Activated naive CD4-positive, alpha-beta T cell treated with anti-CD3 and anti-CD28 coated beads for 36 hours (primary cell): ENCODE results near the gene AFF3. TPM values are rescaled to one million over a fixed set of nuclear protein-coding genes. Genes with fewer than 3 reads are reported as not detected.
"Not testable (repeated sequence)": the region's sequence is repeated elsewhere in the genome, so short reads cannot be mapped to it uniquely, and the experiment has no call there.

Experiments used
- CTCF ChIA-PET: fragments of 350-600 bp; sonication (Branson Sonifier 250); formaldehyde crosslinking; loops from one replicate; lab custom pipeline; 2021; ENCODE audit warnings: antibody characterized with exemption; lab: Charles Lee
- DNase-seq: peaks from one replicate; pipeline ENCODE4 v3.0.0-alpha.2; 2020
- H3K27ac Mint-ChIP-seq: one replicate; pipeline ENCODE4 v1.8.0; 2021; ENCODE audit warnings: mild to moderate bottlenecking, mixed read lengths
- H3K27me3 Mint-ChIP-seq: one replicate; pipeline ENCODE4 v1.8.0; 2021; ENCODE audit warnings: low read depth, mixed read lengths
- H3K36me3 Mint-ChIP-seq: one replicate; pipeline ENCODE4 v1.8.0; 2021; ENCODE audit warnings: low read depth, mixed read lengths
- H3K4me1 Mint-ChIP-seq: one replicate; pipeline ENCODE4 v1.8.0; 2021; ENCODE audit warnings: low read depth, mixed read lengths
- H3K4me3 Mint-ChIP-seq: one replicate; pipeline ENCODE4 v1.8.0; 2021; ENCODE audit warnings: mild to moderate bottlenecking, moderate library complexity, mixed read lengths
- H3K9me3 Mint-ChIP-seq: one replicate; pipeline ENCODE4 v1.8.0; 2021; ENCODE audit warnings: mixed read lengths
- intact Hi-C: fragments of 100-400 bp; cut with micrococcal nuclease; formaldehyde crosslinking; loops from one replicate; pipeline ENCODE4 v1.15.1; 2023
- total RNA-seq, 2 experiments: library from RNA; stranded (reverse); gene quantifications; one replicate each; pipeline ENCODE4 v1.2.3, GENCODE V29; 2021

The AFF3 gene
- total RNA-seq, 2 experiments from 2014 or later: 1.5 to 2.1 TPM

- Mint-ChIP-seq H3K36me3 (no peaks in the 10 kb centered on the region), H3K4me3 (no peak overlapping the region), H3K27me3 (no peaks in the 10 kb centered on the region), H3K27ac (no peak overlapping the region), H3K4me1 (no peaks in the 10 kb centered on the region), H3K9me3 (no peaks in the 10 kb centered on the region)
- intact Hi-C loops: no loop called here
- DNase-seq: no peak
- CTCF ChIA-PET: no interaction called here
These were observed 188.6 kb downstream of the AFF3 start for GRCh38 chr2:99953750-99954149.

GRCh38 chr2:99949963-99950362 is 192.4 kb downstream of the AFF3 start:
- Mint-ChIP-seq H3K4me3 (no peak overlapping the region), H3K9me3 (no peaks in the 10 kb centered on the region), H3K27me3 (no peaks in the 10 kb centered on the region), H3K4me1 (no peaks in the 10 kb centered on the region), H3K27ac (no peak overlapping the region), H3K36me3 (no peaks in the 10 kb centered on the region)
- intact Hi-C loops: no loop called here
- CTCF ChIA-PET: no interaction called here
- DNase-seq: no peak

- no peaks in the 10 kb centered on the region for H3K9me3 Mint-ChIP-seq
- intact Hi-C loops: no loop called here
- no peaks in the 10 kb centered on the region for H3K27me3 Mint-ChIP-seq
- H3K36me3 Mint-ChIP-seq: no peaks in the 10 kb centered on the region
- no peaks in the 10 kb centered on the region for H3K4me1 Mint-ChIP-seq
- CTCF ChIA-PET: no interaction called here
- H3K4me3 Mint-ChIP-seq: no peak overlapping the region
- no peak for DNase-seq
- H3K27ac Mint-ChIP-seq: no peak overlapping the region
These were observed 192.9 kb downstream of the AFF3 start for GRCh38 chr2:99949530-99949929.

GRCh38 chr2:99948010-99948409 is 194.4 kb downstream of the AFF3 start:
- H3K4me1 Mint-ChIP-seq: no peaks in the 10 kb centered on the region
- H3K27ac Mint-ChIP-seq: no peak overlapping the region
- H3K4me3 Mint-ChIP-seq: no peak overlapping the region
- no peak for DNase-seq
- intact Hi-C loops: no loop called here
- no peaks in the 10 kb centered on the region for H3K27me3 Mint-ChIP-seq
- H3K36me3 Mint-ChIP-seq: no peaks in the 10 kb centered on the region
- CTCF ChIA-PET: no interaction called here
- H3K9me3 Mint-ChIP-seq: no peaks in the 10 kb centered on the region

- H3K27ac Mint-ChIP-seq, H3K36me3 Mint-ChIP-seq: not testable (repeated sequence)
These were observed 195.0 kb downstream of the AFF3 start for GRCh38 chr2:99947366-99947765.

GRCh38 chr2:99944019-99944418 is 198.4 kb downstream of the AFF3 start:
- no peak overlapping the region for H3K4me3 Mint-ChIP-seq
- no peaks in the 10 kb centered on the region for H3K36me3 Mint-ChIP-seq
- no peaks in the 10 kb centered on the region for H3K4me1 Mint-ChIP-seq
- H3K27me3 Mint-ChIP-seq: no peaks in the 10 kb centered on the region
- CTCF ChIA-PET: no interaction called here
- H3K27ac Mint-ChIP-seq: no peak overlapping the region
- intact Hi-C loops: no loop called here
- no peaks in the 10 kb centered on the region for H3K9me3 Mint-ChIP-seq
- DNase-seq: no peak

More at GRCh38 chr2:99947366-99947765, 195.0 kb downstream of the AFF3 start:
- DNase-seq, H3K4me3 Mint-ChIP-seq, H3K4me1 Mint-ChIP-seq, H3K9me3 Mint-ChIP-seq, H3K27me3 Mint-ChIP-seq, CTCF ChIA-PET, intact Hi-C loops: not testable (repeated sequence)

GRCh38 chr2:99942561-99943347 is 199.6 kb downstream of the AFF3 start:
- CTCF ChIA-PET: no interaction called here
- no peaks in the 10 kb centered on the region for H3K27me3 Mint-ChIP-seq
- DNase-seq: no peak
- no peaks in the 10 kb centered on the region for H3K9me3 Mint-ChIP-seq
- H3K4me3 Mint-ChIP-seq: no peak overlapping the region
- H3K27ac Mint-ChIP-seq: no peak overlapping the region
- H3K4me1 Mint-ChIP-seq: no peaks in the 10 kb centered on the region
- H3K36me3 Mint-ChIP-seq: no peaks in the 10 kb centered on the region
- intact Hi-C loops: no loop called here

- CTCF ChIA-PET: no interaction called here
- H3K36me3 Mint-ChIP-seq: no peaks in the 10 kb centered on the region
- no peak for DNase-seq
- intact Hi-C loops: no loop called here
- no peaks in the 10 kb centered on the region for H3K4me1 Mint-ChIP-seq
- no peaks in the 10 kb centered on the region for H3K9me3 Mint-ChIP-seq
- H3K27me3 Mint-ChIP-seq: no peaks in the 10 kb centered on the region
- H3K27ac Mint-ChIP-seq: no peak overlapping the region
- no peak overlapping the region for H3K4me3 Mint-ChIP-seq
These were observed 201.4 kb downstream of the AFF3 start for GRCh38 chr2:99940963-99941362.

GRCh38 chr2:99939135-99939534 is 203.3 kb downstream of the AFF3 start:
- no peak overlapping the region for H3K4me3 Mint-ChIP-seq
- CTCF ChIA-PET: no interaction called here
- H3K9me3 Mint-ChIP-seq: no peaks in the 10 kb centered on the region

GRCh38 chr2:99938250-99938649 is 204.1 kb downstream of the AFF3 start:
- DNase-seq: no peak
- CTCF ChIA-PET: no interaction called here
- no peaks in the 10 kb centered on the region for H3K9me3 Mint-ChIP-seq
- no peaks in the 10 kb centered on the region for H3K27me3 Mint-ChIP-seq
- no peak overlapping the region for H3K27ac Mint-ChIP-seq
- H3K4me1 Mint-ChIP-seq: no peaks in the 10 kb centered on the region
- H3K36me3 Mint-ChIP-seq: peaks cover 3% of the 10 kb centered on the region
- intact Hi-C loops: no loop called here
- no peak overlapping the region for H3K4me3 Mint-ChIP-seq

More at GRCh38 chr2:99939135-99939534, 203.3 kb downstream of the AFF3 start:
- Mint-ChIP-seq H3K4me1 (no peaks in the 10 kb centered on the region), H3K36me3 (no peaks in the 10 kb centered on the region), H3K27ac (no peak overlapping the region), H3K27me3 (no peaks in the 10 kb centered on the region)
- intact Hi-C loops: no loop called here
- no peak for DNase-seq

GRCh38 chr2:99936065-99936464 is 206.3 kb downstream of the AFF3 start:
- Mint-ChIP-seq H3K27me3 (no peaks in the 10 kb centered on the region), H3K9me3 (no peaks in the 10 kb centered on the region), H3K4me1 (no peaks in the 10 kb centered on the region)

GRCh38 chr2:99935662-99936061 is 206.7 kb downstream of the AFF3 start:
- Mint-ChIP-seq H3K36me3 (peaks cover 3% of the 10 kb centered on the region), H3K4me3 (no peak overlapping the region), H3K9me3 (no peaks in the 10 kb centered on the region), H3K27ac (no peak overlapping the region), H3K4me1 (no peaks in the 10 kb centered on the region), H3K27me3 (no peaks in the 10 kb centered on the region)
- intact Hi-C loops: no loop called here
- DNase-seq: no peak
- CTCF ChIA-PET: no interaction called here

More at GRCh38 chr2:99936065-99936464, 206.3 kb downstream of the AFF3 start:
- DNase-seq: no peak
- CTCF ChIA-PET: no interaction called here
- intact Hi-C loops: no loop called here
- H3K36me3 Mint-ChIP-seq: peaks cover 3% of the 10 kb centered on the region
- H3K27ac Mint-ChIP-seq: no peak overlapping the region
- H3K4me3 Mint-ChIP-seq: no peak overlapping the region

- Mint-ChIP-seq H3K9me3 (no peaks in the 10 kb centered on the region), H3K4me1 (no peaks in the 10 kb centered on the region), H3K36me3 (peaks cover 3% of the 10 kb centered on the region), H3K27me3 (no peaks in the 10 kb centered on the region), H3K4me3 (no peak overlapping the region), H3K27ac (no peak overlapping the region)
- CTCF ChIA-PET: no interaction called here
- DNase-seq: no peak
- intact Hi-C loops: no loop called here
These were observed 208.3 kb downstream of the AFF3 start for GRCh38 chr2:99933894-99934650.
